Stimulated activated CD8-positive, alpha-beta memory T cell treated with anti-CD3 and anti-CD28 coated beads, Interleukin-15, amount 100 ng/mL, for 4 hours (primary cell): Measurements from ENCODE around the gene CFAP61.
"Not testable (repeated sequence)": the region's sequence is repeated elsewhere in the genome, so short reads cannot be mapped to it uniquely, and the experiment has no call there.

Source experiments
- DNase-seq, 2 donors: peaks; one replicate each; pipeline ENCODE4 v3.0.0-alpha.2; 2020; ENCODE audit warnings: low read depth in 2 of 2

The CFAP61 gene

GRCh38 chr20:20321134-20321533 lies 268.8 kb downstream of the CFAP61 start:
- DNase-seq: no peak

GRCh38 chr20:20321917-20322316 lies 269.6 kb downstream of the CFAP61 start:
- no peak for DNase-seq

- DNase-seq: no peak
Observed at GRCh38 chr20:20322912-20323311, 270.6 kb downstream of the CFAP61 start.

- no peak for DNase-seq
Observed at GRCh38 chr20:20327746-20328145, 275.4 kb downstream of the CFAP61 start.

- no peak for DNase-seq
Observed at GRCh38 chr20:20329564-20329963, 277.2 kb downstream of the CFAP61 start.

- DNase-seq: no peak
Observed at GRCh38 chr20:20331156-20331555, 278.8 kb downstream of the CFAP61 start.

GRCh38 chr20:20331817-20332216 lies 279.5 kb downstream of the CFAP61 start:
- no peak for DNase-seq

GRCh38 chr20:20333866-20334265 lies 281.5 kb downstream of the CFAP61 start:
- DNase-seq: no peak

- DNase-seq: no peak
Observed at GRCh38 chr20:20334489-20334888, 282.2 kb downstream of the CFAP61 start.

- DNase-seq: no peak
Observed at GRCh38 chr20:20338133-20338730, 285.9 kb downstream of the CFAP61 start.

GRCh38 chr20:20340443-20340842 lies 288.1 kb downstream of the CFAP61 start:
- no peak for DNase-seq

GRCh38 chr20:20341371-20341770 lies 289.0 kb downstream of the CFAP61 start:
- DNase-seq: no peak

GRCh38 chr20:20342066-20342465 lies 289.7 kb downstream of the CFAP61 start:
- no peak for DNase-seq

- DNase-seq: no peak
Observed at GRCh38 chr20:20343932-20344331, 291.6 kb downstream of the CFAP61 start.

GRCh38 chr20:20344476-20344875 lies 292.1 kb downstream of the CFAP61 start:
- no peak for DNase-seq

- DNase-seq: no peak
Observed at GRCh38 chr20:20353576-20353975, 301.2 kb downstream of the CFAP61 start.

- not testable (repeated sequence) for DNase-seq
Observed at GRCh38 chr20:20355503-20355902, 303.2 kb downstream of the CFAP61 start.

GRCh38 chr20:20358801-20359200 lies 306.5 kb downstream of the CFAP61 start:
- no peak for DNase-seq

- no peak for DNase-seq
Observed at GRCh38 chr20:20359628-20360027, 307.3 kb downstream of the CFAP61 start.

- DNase-seq: no peak
Observed at GRCh38 chr20:20360464-20360863, 308.1 kb downstream of the CFAP61 start.

- no peak for DNase-seq
Observed at GRCh38 chr20:20362774-20363433, 310.6 kb downstream of the CFAP61 start.

- DNase-seq: no peak
Observed at GRCh38 chr20:20363434-20363798, 311.1 kb downstream of the CFAP61 start.

GRCh38 chr20:20363799-20364592 lies 311.7 kb downstream of the CFAP61 start:
- DNase-seq: no peak
